ENCODE measurements around the gene ADAMTS4. TPM values are rescaled to one million over a fixed set of nuclear protein-coding genes. Genes with fewer than 3 reads are reported as not detected.

The ADAMTS4 gene
- total and polyA plus RNA-seq, 9 of the 15 experiments (the other 6 are each of a cell fraction or from before 2014, with no cell fraction given) = 0.07 to 3.7 (median 0.41) TPM

DNA sequence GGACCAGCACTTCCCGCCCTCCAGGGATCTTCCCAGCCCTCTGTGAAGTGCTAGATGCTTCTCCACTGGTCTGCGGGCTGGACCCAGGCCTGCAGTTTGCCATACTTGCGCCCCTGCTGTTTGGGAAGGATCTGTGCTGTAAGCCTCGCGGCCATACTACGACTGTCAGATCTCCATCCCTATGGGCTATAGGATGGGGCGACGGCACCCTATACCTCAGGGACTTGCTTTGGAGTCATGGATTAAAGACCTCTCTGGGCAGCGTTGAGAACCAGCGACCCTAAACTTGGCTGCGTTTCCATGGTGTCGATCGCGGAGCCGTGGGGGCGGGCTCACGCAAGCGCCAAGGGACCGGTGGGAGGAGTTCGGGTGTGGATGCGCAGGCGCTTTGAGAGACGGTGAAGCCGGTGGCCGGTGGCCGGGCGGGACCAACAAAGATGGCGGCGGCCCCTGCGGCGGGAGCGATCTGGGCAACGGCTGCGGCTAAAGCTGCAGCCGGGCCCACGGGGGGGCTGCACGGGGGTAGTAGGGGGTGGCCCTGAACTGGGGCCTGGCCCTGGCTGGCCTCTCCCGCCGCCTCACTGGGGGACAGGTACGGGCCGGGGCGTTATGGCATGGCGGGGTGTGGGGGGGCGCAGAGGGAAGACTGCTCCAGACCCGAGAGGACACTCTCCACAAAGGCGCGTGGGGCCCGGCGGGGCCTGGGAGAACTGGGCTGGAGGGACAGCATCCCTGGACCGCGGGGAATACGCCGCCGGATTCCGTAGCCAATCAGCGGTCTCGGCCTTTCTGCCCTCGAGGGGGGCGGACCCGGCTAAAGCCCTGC is 39.6 kb downstream of the ADAMTS4 start, which contains the start of gene USP21 (continued):
- TF ChIP-seq MCM5 (IDR thresholded peaks at IDR 0.05; ENCODE audit: low read depth) = no peak
- no peak for TF ChIP-seq PURB (CRISPR knock-in tag; IDR thresholded peaks at IDR 0.05; ENCODE audit: low read depth)
- TF ChIP-seq ZBTB8A (IDR thresholded peaks at IDR 0.05; ENCODE audit: partially characterized antibody) = no peak
- peak in 1 of 2 experiments; percentile 3; a peak in 1 of 4 replicates for TF ChIP-seq RCOR1 (IDR thresholded peaks at IDR 0.05; ENCODE audit: borderline replicate concordance in 1 of 2, low read depth in 2 of 2, low read length in 2 of 2)
- TF ChIP-seq, protein P1, sequence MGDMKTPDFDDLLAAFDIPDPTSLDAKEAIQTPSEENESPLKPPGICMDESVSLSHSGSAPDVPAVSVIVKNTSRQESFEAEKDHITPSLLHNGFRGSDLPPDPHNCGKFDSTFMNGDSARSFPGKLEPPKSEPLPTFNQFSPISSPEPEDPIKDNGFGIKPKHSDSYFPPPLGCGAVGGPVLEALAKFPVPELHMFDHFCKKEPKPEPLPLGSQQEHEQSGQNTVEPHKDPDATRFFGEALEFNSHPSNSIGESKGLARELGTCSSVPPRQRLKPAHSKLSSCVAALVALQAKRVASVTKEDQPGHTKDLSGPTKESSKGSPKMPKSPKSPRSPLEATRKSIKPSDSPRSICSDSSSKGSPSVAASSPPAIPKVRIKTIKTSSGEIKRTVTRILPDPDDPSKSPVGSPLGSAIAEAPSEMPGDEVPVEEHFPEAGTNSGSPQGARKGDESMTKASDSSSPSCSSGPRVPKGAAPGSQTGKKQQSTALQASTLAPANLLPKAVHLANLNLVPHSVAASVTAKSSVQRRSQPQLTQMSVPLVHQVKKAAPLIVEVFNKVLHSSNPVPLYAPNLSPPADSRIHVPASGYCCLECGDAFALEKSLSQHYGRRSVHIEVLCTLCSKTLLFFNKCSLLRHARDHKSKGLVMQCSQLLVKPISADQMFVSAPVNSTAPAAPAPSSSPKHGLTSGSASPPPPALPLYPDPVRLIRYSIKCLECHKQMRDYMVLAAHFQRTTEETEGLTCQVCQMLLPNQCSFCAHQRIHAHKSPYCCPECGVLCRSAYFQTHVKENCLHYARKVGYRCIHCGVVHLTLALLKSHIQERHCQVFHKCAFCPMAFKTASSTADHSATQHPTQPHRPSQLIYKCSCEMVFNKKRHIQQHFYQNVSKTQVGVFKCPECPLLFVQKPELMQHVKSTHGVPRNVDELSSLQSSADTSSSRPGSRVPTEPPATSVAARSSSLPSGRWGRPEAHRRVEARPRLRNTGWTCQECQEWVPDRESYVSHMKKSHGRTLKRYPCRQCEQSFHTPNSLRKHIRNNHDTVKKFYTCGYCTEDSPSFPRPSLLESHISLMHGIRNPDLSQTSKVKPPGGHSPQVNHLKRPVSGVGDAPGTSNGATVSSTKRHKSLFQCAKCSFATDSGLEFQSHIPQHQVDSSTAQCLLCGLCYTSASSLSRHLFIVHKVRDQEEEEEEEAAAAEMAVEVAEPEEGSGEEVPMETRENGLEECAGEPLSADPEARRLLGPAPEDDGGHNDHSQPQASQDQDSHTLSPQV (IDR thresholded peaks at IDR 0.05) = 0 out of 2 replicates have a peak, but pooled peaks have one; percentile 61
- TF ChIP-seq SNRNP70 (optimal IDR thresholded peaks at IDR 0.05; ENCODE audit: low read depth, low read length) = no peak
- TF ChIP-seq HNRNPH1 (optimal IDR thresholded peaks at IDR 0.05; ENCODE audit: low read depth, low read length) = no peak
- no peak; the same call in 1 of the 2 replicates for TF ChIP-seq ERF (CRISPR knock-in tag; IDR thresholded peaks at IDR 0.05)
- peak; percentile 91 for TF ChIP-seq TBP (optimal IDR thresholded peaks at IDR 0.05; ENCODE audit: low read depth, low read length)
- no peak for TF ChIP-seq PHB2 (IDR thresholded peaks at IDR 0.05; ENCODE audit: low read depth)
- no peak for TF ChIP-seq KAT8 (IDR thresholded peaks at IDR 0.05; ENCODE audit: low read depth)
- TF ChIP-seq TARDBP (IDR thresholded peaks at IDR 0.05) = no peak
- TF ChIP-seq JUND (IDR thresholded peaks at IDR 0.05; ENCODE audit: borderline replicate concordance, low read depth, low read length) = no peak
- TF ChIP-seq JUND (tag; IDR thresholded peaks at IDR 0.05; ENCODE audit: borderline replicate concordance, low read depth, low read length) = no peak
- TF ChIP-seq ZBTB26 (CRISPR knock-in tag; IDR thresholded peaks at IDR 0.05) = no peak; the same call in 1 of the 2 replicates
- no peak for TF ChIP-seq BACH1 (tag; IDR thresholded peaks at IDR 0.05)
- no peak for TF ChIP-seq RBM14 (IDR thresholded peaks at IDR 0.05; ENCODE audit: borderline replicate concordance, insufficient read depth, low read depth, low read length)
- no peak for TF ChIP-seq ZNF699 (CRISPR knock-in tag; IDR thresholded peaks at IDR 0.05; ENCODE audit: insufficient replicate concordance)
- TF ChIP-seq CBX1 (IDR thresholded peaks at IDR 0.05; ENCODE audit: low read depth) = peak; percentile 88
- TF ChIP-seq ZNF12 (CRISPR knock-in tag; IDR thresholded peaks at IDR 0.05) = no peak
- TF ChIP-seq SREBF2 (CRISPR knock-in tag; IDR thresholded peaks at IDR 0.05) = no peak
- TF ChIP-seq NR4A1 (CRISPR knock-in tag; IDR thresholded peaks at IDR 0.05) = no peak; the same call in 1 of the 2 replicates
- no peak for TF ChIP-seq NR4A1 (tag; IDR thresholded peaks at IDR 0.05)
- no peak for TF ChIP-seq ZNF668 (CRISPR knock-in tag; IDR thresholded peaks at IDR 0.05)
- no peak for TF ChIP-seq PRMT5 (CRISPR knock-in tag; IDR thresholded peaks at IDR 0.05)
- peak; percentile 98 for TF ChIP-seq POLR2AphosphoS2 (IDR thresholded peaks at IDR 0.05; ENCODE audit: low read length)
